CD4-positive, alpha-beta T cell treated with Interleukin-17A for 4 hours (primary cell): Measurements from ENCODE around the gene PCDHA1.
"Not testable (repeated sequence)": the region's sequence is repeated elsewhere in the genome, so short reads cannot be mapped to it uniquely, and the experiment has no call there.

Experiments used
- DNase-seq: peaks from one replicate; pipeline ENCODE4 v3.0.0-alpha.2; 2020; ENCODE audit warnings: mixed read lengths

Gene PCDHA1

GRCh38 chr5:140785905-140786686, at the start of gene PCDHA1:
PCDHA1 (plus strand) TSS chr5:140786140.
- DNase-seq = no peak

- no peak for DNase-seq
Measured at GRCh38 chr5:140737486-140737885, 48.5 kb upstream of the PCDHA1 start.

- no peak for DNase-seq
Measured at GRCh38 chr5:140741967-140742366, 44.0 kb upstream of the PCDHA1 start.

- DNase-seq = no peak
Measured at GRCh38 chr5:140753561-140753960, 32.4 kb upstream of the PCDHA1 start.

- DNase-seq = no peak
Measured at GRCh38 chr5:140764177-140764973, 21.6 kb upstream of the PCDHA1 start.

- DNase-seq = no peak
Measured at GRCh38 chr5:140767444-140767843, 18.5 kb upstream of the PCDHA1 start.

- no peak for DNase-seq
Measured at GRCh38 chr5:140780512-140780911, 5.4 kb upstream of the PCDHA1 start.

- DNase-seq = not testable (repeated sequence)
Measured at GRCh38 chr5:140787422-140787821, 1.5 kb downstream of the PCDHA1 start.

- DNase-seq = not testable (repeated sequence)
Measured at GRCh38 chr5:140787849-140788504, 2.0 kb downstream of the PCDHA1 start.

GRCh38 chr5:140791089-140791488, 5.1 kb downstream of the PCDHA1 start:
- DNase-seq = no peak

- DNase-seq = no peak
Measured at GRCh38 chr5:140794595-140795258, 8.8 kb downstream of the PCDHA1 start, which contains the start of gene PCDHA2. PCDHA2 (plus strand) TSS chr5:140794852.

- no peak for DNase-seq
Measured at GRCh38 chr5:140795259-140795641, 9.3 kb downstream of the PCDHA1 start.

- DNase-seq = not testable (repeated sequence)
Measured at GRCh38 chr5:140796072-140796717, 10.3 kb downstream of the PCDHA1 start.

GRCh38 chr5:140796718-140797095, 10.8 kb downstream of the PCDHA1 start:
- no peak for DNase-seq

GRCh38 chr5:140800816-140801493, 15.0 kb downstream of the PCDHA1 start, which contains the start of gene PCDHA3:
PCDHA3 (plus strand) TSS chr5:140801057.
- no peak for DNase-seq

- DNase-seq = no peak
Measured at GRCh38 chr5:140801494-140801841, 15.5 kb downstream of the PCDHA1 start.

GRCh38 chr5:140802381-140802780, 16.4 kb downstream of the PCDHA1 start:
- not testable (repeated sequence) for DNase-seq

- no peak for DNase-seq
Measured at GRCh38 chr5:140802781-140803271, 16.9 kb downstream of the PCDHA1 start.

GRCh38 chr5:140806834-140807775, 21.2 kb downstream of the PCDHA1 start, which contains the start of gene PCDHA4:
PCDHA4 (plus strand) TSS chr5:140807068.
- DNase-seq = no peak

- not testable (repeated sequence) for DNase-seq
Measured at GRCh38 chr5:140808241-140808888, 22.4 kb downstream of the PCDHA1 start.
